Lung (tissue), 12 donors: ENCODE measurements around the gene CRISPLD2. TPM values are rescaled to one million over a fixed set of nuclear protein-coding genes. Genes with fewer than 3 reads are reported as not detected.
A peak's percentile ranks its signal among the peaks of the same experiment; 100 is the strongest.

ENCODE experiments used
- ATAC-seq: fragments of 200-7000 bp; cut with Tn5 transposase; one replicate; pipeline ENCODE4 v1.9.1; 2020; ENCODE audit warnings: moderate number of reproducible peaks; ENCODE audit not compliant: insufficient read depth, low FRiP score
- DNase-seq, 3 donors: peaks; one replicate each; pipeline ENCODE4 v3.0.0-alpha.2; 2013 to 2017
- H3K27ac ChIP-seq, 2 donors: one replicate each; pipeline ENCODE4 v1.5.1; 2013; ENCODE audit warnings: mild to moderate bottlenecking in 2 of 2, moderate library complexity in 2 of 2, control low read depth in 1 of 2, inconsistent platforms in 1 of 2, low read depth in 1 of 2, low read length in 1 of 2
- H3K27me3 ChIP-seq, 3 donors: one replicate each; pipeline ENCODE4 v1.5.1; 2013; ENCODE audit warnings: low read length in 2 of 3; ENCODE audit not compliant: control insufficient read depth in 3 of 3, insufficient read depth in 3 of 3
- H3K36me3 ChIP-seq, 4 donors: one replicate each; pipeline ENCODE4 v1.5.1; 2013; ENCODE audit warnings: low read length in 4 of 4, mild to moderate bottlenecking in 1 of 4, moderate library complexity in 1 of 4; ENCODE audit not compliant: control insufficient read depth in 4 of 4, insufficient read depth in 4 of 4
- H3K4me1 ChIP-seq, 5 donors: one replicate each; pipeline ENCODE4 v1.5.1; 2013; ENCODE audit warnings: low read length in 5 of 5, mild to moderate bottlenecking in 2 of 5, moderate library complexity in 1 of 5; ENCODE audit not compliant: control insufficient read depth in 5 of 5, insufficient read depth in 5 of 5
- H3K4me3 ChIP-seq: one replicate; pipeline ENCODE4 v1.5.1; 2013; ENCODE audit warnings: mild to moderate bottlenecking, control low read depth, moderate library complexity
- H3K9ac ChIP-seq, 2 donors: one replicate each; pipeline ENCODE4 v1.5.1; 2013; ENCODE audit warnings: low read length in 2 of 2, control low read depth in 1 of 2; ENCODE audit not compliant: insufficient read depth in 1 of 2
- H3K9me3 ChIP-seq, 4 donors: one replicate each; pipeline ENCODE4 v1.5.1; 2013; ENCODE audit warnings: low read length in 3 of 4, mild to moderate bottlenecking in 1 of 4, moderate library complexity in 1 of 4; ENCODE audit not compliant: control insufficient read depth in 4 of 4, insufficient read depth in 3 of 4
- CTCF ChIP-seq: IDR thresholded peaks from 2 replicates; pipeline ENCODE4 v1.5.1; 2012; ENCODE audit warnings: mild to moderate bottlenecking; ENCODE audit errors: control extremely low read depth, extremely low read depth
- WGBS, 2 donors: extraction: QIAGEN DNeasy Blood & Tissue Kit; methylation state at CpG; one replicate each; pipeline ENCODE4 v1.1.7; 2013; 5-methylcytosine and 5-hydroxymethylcytosine counted together
- polyA plus RNA-seq, 2 donors: library from polyadenylated mRNA; stranded (reverse); fragments of 200-250 nt; gene quantifications; one replicate each; pipeline ENCODE4 v1.2.1, GENCODE V29; 2013
- total RNA-seq, 2 donors: library from RNA; depleted of rRNA in 1 of 2; stranded (reverse); fragments of >200 nt in 1 of 2; gene quantifications; one replicate each; pipeline ENCODE4 v1.2.1, GENCODE V29; 2014 to 2021
- donor health status: control.
- donor health status: control.
- donor health status: Bipolar disorder and iron deficiency.
- donor health status: healthy.
- donor health status: DM: yes; HTN: yes; CAD: no.

Gene CRISPLD2
- total and polyA plus RNA-seq, 4 donors: 30.3 to 136 (median 42.5) TPM

- WGBS, 2 donors: 90 to 93% methylated on average over 14 of the region's 14 CpGs
- Histone ChIP-seq H3K27me3 (no peaks in the 10 kb centered on the region), H3K4me1 (no peaks in the 10 kb centered on the region), H3K9me3 (no peaks in the 10 kb centered on the region), H3K27ac (peak overlapping the region in 1 of 2 donors; percentile 20), H3K36me3 (peaks cover 17 to 54% (median 33%) of the 10 kb centered on the region in 4 donors), H3K4me3 (peak overlapping the region; percentile 4), H3K9ac (no peak overlapping the region)
- DNase-seq: no peak
- TF ChIP-seq CTCF: no peak
- no peak for ATAC-seq
Observed at GRCh38 chr16:84775262-84775810, 44.4 kb upstream of the CRISPLD2 start.

GRCh38 chr16:84777435-84777834 lies 42.4 kb upstream of the CRISPLD2 start:
- ATAC-seq: no peak
- no peak overlapping the region for H3K9ac ChIP-seq
- TF ChIP-seq CTCF: no peak
- no peak for DNase-seq
- no peaks in the 10 kb centered on the region for H3K4me1 ChIP-seq
- H3K4me3 ChIP-seq: no peak overlapping the region
- 96 to 98% methylated on average over 5 of the region's 5 CpGs for WGBS, 2 donors
- H3K27me3 ChIP-seq: no peaks in the 10 kb centered on the region
- H3K9me3 ChIP-seq: no peaks in the 10 kb centered on the region
- H3K36me3 ChIP-seq: peaks cover 17 to 49% (median 31%) of the 10 kb centered on the region in 4 donors
- no peak overlapping the region for H3K27ac ChIP-seq

GRCh38 chr16:84778720-84779119 lies 41.1 kb upstream of the CRISPLD2 start:
- no peaks in the 10 kb centered on the region for H3K27me3 ChIP-seq
- H3K9me3 ChIP-seq: no peaks in the 10 kb centered on the region
- H3K4me1 ChIP-seq: peaks cover 0 to 6% (median 0%) of the 10 kb centered on the region in 5 donors
- no peak for TF ChIP-seq CTCF
- H3K36me3 ChIP-seq: peaks cover 11 to 40% (median 29%) of the 10 kb centered on the region in 4 donors
- DNase-seq (no peak), ATAC-seq (no peak)
- H3K4me3 ChIP-seq: no peak overlapping the region
- WGBS, 2 donors: 97 to 98% methylated on average over 18 of the region's 18 CpGs
- no peak overlapping the region for H3K27ac ChIP-seq
- H3K9ac ChIP-seq: no peak overlapping the region

- no peak overlapping the region for H3K9ac ChIP-seq
- H3K4me1 ChIP-seq: peaks cover 0 to 7% (median 0%) of the 10 kb centered on the region in 5 donors
- no peak overlapping the region for H3K4me3 ChIP-seq
- ATAC-seq (no peak), DNase-seq (no peak)
- H3K36me3 ChIP-seq: peaks cover 10 to 33% (median 25%) of the 10 kb centered on the region in 4 donors
- WGBS, 2 donors: 96 to 100% methylated on average over 11 of the region's 11 CpGs
- H3K27me3 ChIP-seq: no peaks in the 10 kb centered on the region
- no peak for TF ChIP-seq CTCF
- H3K9me3 ChIP-seq: no peaks in the 10 kb centered on the region
- no peak overlapping the region for H3K27ac ChIP-seq
Observed at GRCh38 chr16:84780063-84780462, 39.7 kb upstream of the CRISPLD2 start.
